Mesothelial cell of epicardium (in vitro differentiated cells): ENCODE data around the gene NAALADL2. TPM values are rescaled to one million over a fixed set of nuclear protein-coding genes. Genes with fewer than 3 reads are reported as not detected.

Source experiments
- DNase-seq, 2 experiments: peaks; one replicate each; pipeline ENCODE4 v3.0.0; 2021; ENCODE audit warnings: low spot score in 2 of 2; ENCODE audit not compliant: unreplicated experiment in 2 of 2
- H3K27ac Mint-ChIP-seq: 2 replicates; pipeline ENCODE4 v1.8.0; 2021; ENCODE audit warnings: mixed read lengths
- H3K27me3 Mint-ChIP-seq: 2 replicates; pipeline ENCODE4 v1.8.0; 2021; ENCODE audit warnings: low read depth, mixed read lengths
- H3K36me3 Mint-ChIP-seq: 2 replicates; pipeline ENCODE4 v1.8.0; 2021; ENCODE audit warnings: mixed read lengths
- H3K4me1 Mint-ChIP-seq: 2 replicates; pipeline ENCODE4 v1.8.0; 2021; ENCODE audit warnings: mixed read lengths
- H3K4me3 Mint-ChIP-seq: 2 replicates; pipeline ENCODE4 v1.8.0; 2021; ENCODE audit warnings: mild to moderate bottlenecking, moderate library complexity, mixed read lengths
- H3K9me3 Mint-ChIP-seq: 2 replicates; pipeline ENCODE4 v1.8.0; 2021; ENCODE audit warnings: mixed read lengths
- CTCF ChIP-seq: fragments of 200-600 bp; sonication (generic); IDR thresholded peaks from one replicate; pipeline ENCODE4 v1.5.0; 2021; ENCODE audit warnings: antibody characterized with exemption; ENCODE audit not compliant: unreplicated experiment
- total RNA-seq: library from RNA; stranded (reverse); gene quantifications from 3 replicates; pipeline ENCODE4 v1.2.1, GENCODE V29; 2021

NAALADL2 gene
- total RNA-seq, 1 donor from 2014 or later = 27.9 TPM

- Mint-ChIP-seq H3K4me3 (no peak overlapping the region), H3K36me3 (no peaks in the 10 kb centered on the region), H3K27ac (no peak overlapping the region), H3K27me3 (no peaks in the 10 kb centered on the region), H3K4me1 (peaks cover 2% of the 10 kb centered on the region), H3K9me3 (no peaks in the 10 kb centered on the region)
- no peak for DNase-seq
- TF ChIP-seq CTCF = no peak
These were observed 160.0 kb downstream of the NAALADL2 start for GRCh38 chr3:175018946-175019727.

GRCh38 chr3:175020101-175020500 is 161.0 kb downstream of the NAALADL2 start:
- H3K4me3 Mint-ChIP-seq = no peak overlapping the region
- H3K27me3 Mint-ChIP-seq = no peaks in the 10 kb centered on the region
- DNase-seq = no peak
- peaks cover 2% of the 10 kb centered on the region for H3K4me1 Mint-ChIP-seq
- H3K27ac Mint-ChIP-seq = no peak overlapping the region
- H3K9me3 Mint-ChIP-seq = no peaks in the 10 kb centered on the region
- H3K36me3 Mint-ChIP-seq = no peaks in the 10 kb centered on the region
- no peak for TF ChIP-seq CTCF

- H3K4me3 Mint-ChIP-seq = no peak overlapping the region
- peaks cover 9% of the 10 kb centered on the region for H3K9me3 Mint-ChIP-seq
- no peaks in the 10 kb centered on the region for H3K4me1 Mint-ChIP-seq
- DNase-seq = no peak
- no peaks in the 10 kb centered on the region for H3K27me3 Mint-ChIP-seq
- no peaks in the 10 kb centered on the region for H3K36me3 Mint-ChIP-seq
- TF ChIP-seq CTCF = no peak
- H3K27ac Mint-ChIP-seq = no peak overlapping the region
These were observed 170.7 kb downstream of the NAALADL2 start for GRCh38 chr3:175029828-175030227.

GRCh38 chr3:175039875-175040274 is 180.7 kb downstream of the NAALADL2 start:
- no peaks in the 10 kb centered on the region for H3K27me3 Mint-ChIP-seq
- peaks cover 5% of the 10 kb centered on the region for H3K4me1 Mint-ChIP-seq
- peaks cover 4% of the 10 kb centered on the region for H3K36me3 Mint-ChIP-seq
- H3K27ac Mint-ChIP-seq = no peak overlapping the region
- no peak overlapping the region for H3K4me3 Mint-ChIP-seq
- H3K9me3 Mint-ChIP-seq = peaks cover 16% of the 10 kb centered on the region
- no peak for TF ChIP-seq CTCF
- no peak for DNase-seq

- Mint-ChIP-seq H3K27me3 (no peaks in the 10 kb centered on the region), H3K36me3 (peaks cover 4% of the 10 kb centered on the region), H3K27ac (no peak overlapping the region), H3K4me1 (peaks cover 5% of the 10 kb centered on the region), H3K9me3 (peaks cover 16% of the 10 kb centered on the region), H3K4me3 (no peak overlapping the region)
- TF ChIP-seq CTCF = no peak
- DNase-seq = no peak
These were observed 182.2 kb downstream of the NAALADL2 start for GRCh38 chr3:175041369-175041768.
